ENCODE data around the gene RPL31. TPM values are rescaled to one million over a fixed set of nuclear protein-coding genes. Genes with fewer than 3 reads are reported as not detected.
A peak's percentile ranks its signal among the peaks of the same experiment; 100 is the strongest.

Gene RPL31
- total and polyA plus RNA-seq, 2 donors (not counting 1 experiment from before 2014, with no cell fraction given): 1,767 to 2,170 TPM

GRCh38 chr2:100977511-100977910 lies 24.6 kb upstream of the RPL31 start:
- H3K4me3 ChIP-seq (ENCODE audit: control extremely low read depth in 1 of 5, extremely low read depth in 1 of 5, insufficient read depth in 1 of 5, low read depth in 2 of 5, low read length in 4 of 5): no peak overlapping the region
- ATAC-seq (ENCODE audit: low read depth) (no peak), DNase-seq (no peak)
- no peaks in the 10 kb centered on the region for H3K36me3 ChIP-seq (replicated peaks in 1 of 2; ENCODE audit: control extremely low read depth in 1 of 2, control insufficient read depth in 1 of 2, extremely low read depth in 1 of 2, insufficient read depth in 2 of 2, low read length in 1 of 2)
- Mint-ChIP-seq H3K4me3 (no peak overlapping the region), H3K27me3 (peaks cover 16% of the 10 kb centered on the region), H3K27ac (no peak overlapping the region), H3K9me3 (ENCODE audit: insufficient read depth) (no peaks in the 10 kb centered on the region), H3K4me1 (peaks cover 21% of the 10 kb centered on the region)
- TF ChIP-seq CTCF (IDR thresholded peaks at IDR 0.05): no peak
- no peak for TF ChIP-seq EZH2 (IDR thresholded peaks at IDR 0.05; ENCODE audit: borderline replicate concordance, insufficient read depth, low read depth, low read length, poor library complexity, severe bottlenecking)
- no peak overlapping the region for H2AFZ ChIP-seq (ENCODE audit: insufficient read depth, low read depth, low read length, poor library complexity, severe bottlenecking)
- CTCF ChIA-PET: interaction anchor here (0.7 to 1.2 kb wide), 3 partner anchors 8 to 247 kb away, joined by 3 to 8 read pairs (median 3); no protein-coding TSS in a partner anchor
- peaks cover 0 to 5% (median 0%) of the 10 kb centered on the region in 3 donors for H3K9me3 ChIP-seq (ENCODE audit: control extremely low read depth in 1 of 3, control insufficient read depth in 2 of 3, insufficient read depth in 1 of 3, low read length in 2 of 3)
- no peaks in the 10 kb centered on the region for H3K79me2 ChIP-seq (ENCODE audit: control insufficient read depth, insufficient read depth, low read length)
- no peaks in the 10 kb centered on the region for H4K20me1 ChIP-seq (ENCODE audit: control insufficient read depth, insufficient read depth, low read length, poor library complexity, severe bottlenecking)
- peaks cover 0 to 13% (median 0%) of the 10 kb centered on the region in 4 experiments for H3K27me3 ChIP-seq (replicated peaks in 1 of 4; ENCODE audit: control extremely low read depth in 1 of 4, control insufficient read depth in 3 of 4, insufficient read depth in 4 of 4, low read length in 3 of 4)
- H3K4me1 ChIP-seq (ENCODE audit: control insufficient read depth in 2 of 2, insufficient read depth in 2 of 2, low read length in 2 of 2): peaks cover 11 to 15% of the 10 kb centered on the region in 2 donors
- H3K27ac ChIP-seq (ENCODE audit: low read length in 2 of 2): no peak overlapping the region
- intact Hi-C loops (cut with micrococcal nuclease): no loop called here
- peak overlapping the region; percentile 44 for H3K4me2 ChIP-seq (replicated peaks; ENCODE audit: low read depth, low read length, poor library complexity, severe bottlenecking)
- POLR2A ChIA-PET: no interaction called here
- H3K9ac ChIP-seq (ENCODE audit: low read length): no peak overlapping the region
- 94% methylated on average over 12 of the region's 12 CpGs for WGBS (ENCODE audit: insufficient coverage)

GRCh38 chr2:100978582-100979191 lies 23.4 kb upstream of the RPL31 start:
- POLR2A ChIA-PET: no interaction called here
- Mint-ChIP-seq H3K4me3 (peak overlapping the region; percentile 44), H3K27ac (no peak overlapping the region)

More at GRCh38 chr2:100978582-100979191, 23.4 kb upstream of the RPL31 start:
- Histone ChIP-seq H3K9me3 (ENCODE audit: control extremely low read depth in 1 of 3, control insufficient read depth in 2 of 3, insufficient read depth in 1 of 3, low read length in 2 of 3) (peaks cover 0 to 5% (median 0%) of the 10 kb centered on the region in 3 donors), H4K20me1 (ENCODE audit: control insufficient read depth, insufficient read depth, low read length, poor library complexity, severe bottlenecking) (no peaks in the 10 kb centered on the region), H3K4me2 (replicated peaks; ENCODE audit: low read depth, low read length, poor library complexity, severe bottlenecking) (no peak overlapping the region), H3K27me3 (replicated peaks in 1 of 4; ENCODE audit: control extremely low read depth in 1 of 4, control insufficient read depth in 3 of 4, insufficient read depth in 4 of 4, low read length in 3 of 4) (peaks cover 0 to 7% (median 0%) of the 10 kb centered on the region in 4 experiments), H3K4me1 (ENCODE audit: control insufficient read depth in 2 of 2, insufficient read depth in 2 of 2, low read length in 2 of 2) (peaks cover 11 to 15% of the 10 kb centered on the region in 2 donors), H3K36me3 (replicated peaks in 1 of 2; ENCODE audit: control extremely low read depth in 1 of 2, control insufficient read depth in 1 of 2, extremely low read depth in 1 of 2, insufficient read depth in 2 of 2, low read length in 1 of 2) (no peaks in the 10 kb centered on the region), H3K79me2 (ENCODE audit: control insufficient read depth, insufficient read depth, low read length) (no peaks in the 10 kb centered on the region), H3K9ac (ENCODE audit: low read length) (no peak overlapping the region), H3K4me3 (ENCODE audit: control extremely low read depth in 1 of 5, extremely low read depth in 1 of 5, insufficient read depth in 1 of 5, low read depth in 2 of 5, low read length in 4 of 5) (no peak overlapping the region), H3K27ac (ENCODE audit: low read length in 2 of 2) (no peak overlapping the region), H2AFZ (ENCODE audit: insufficient read depth, low read depth, low read length, poor library complexity, severe bottlenecking) (no peak overlapping the region)
- no peaks in the 10 kb centered on the region for H3K9me3 Mint-ChIP-seq (ENCODE audit: insufficient read depth)
- no peak for TF ChIP-seq EZH2 (IDR thresholded peaks at IDR 0.05; ENCODE audit: borderline replicate concordance, insufficient read depth, low read depth, low read length, poor library complexity, severe bottlenecking)
- TF ChIP-seq CTCF (IDR thresholded peaks at IDR 0.05): no peak
- CTCF ChIA-PET: interaction anchor here (0.6 to 1.2 kb wide), 2 partner anchors 372 to 686 kb away, joined by 3 to 4 read pairs; no protein-coding TSS in a partner anchor
- DNase-seq: no peak
- no peak for ATAC-seq (ENCODE audit: low read depth)
- H3K4me1 Mint-ChIP-seq: peaks cover 21% of the 10 kb centered on the region
- 61% methylated on average over 13 of the region's 16 CpGs for WGBS (ENCODE audit: insufficient coverage)
- peaks cover 11% of the 10 kb centered on the region for H3K27me3 Mint-ChIP-seq
- intact Hi-C loops (cut with micrococcal nuclease): no loop called here
